ENCODE data around the gene SPTBN2. TPM values are rescaled to one million over a fixed set of nuclear protein-coding genes. Genes with fewer than 3 reads are reported as not detected.
A peak's percentile ranks its signal among the peaks of the same experiment; 100 is the strongest.
"Not testable (repeated sequence)": the region's sequence is repeated elsewhere in the genome, so short reads cannot be mapped to it uniquely, and the experiment has no call there.

The SPTBN2 gene
- total RNA-seq, 1 donor from 2014 or later = 1.7 TPM

- intact Hi-C loops (cut with DNase I) = no loop called here
- DNase-seq (ENCODE audit: low spot score) = no peak
Observed at GRCh38 chr11:66725647-66726046, 3.4 kb downstream of the SPTBN2 start.

- intact Hi-C loops (cut with DNase I) = no loop called here
- no peak for DNase-seq (ENCODE audit: low spot score)
Observed at GRCh38 chr11:66725114-66725513, 3.9 kb downstream of the SPTBN2 start.

- DNase-seq (ENCODE audit: low spot score); intact Hi-C loops (cut with DNase I): not testable (repeated sequence)
Observed at GRCh38 chr11:66724167-66724566, 4.8 kb downstream of the SPTBN2 start.

GRCh38 chr11:66723693-66724092 lies 5.3 kb downstream of the SPTBN2 start:
- intact Hi-C loops (cut with DNase I) = no loop called here
- peak; percentile 26 for DNase-seq (ENCODE audit: low spot score)

GRCh38 chr11:66722745-66723651 lies 6.0 kb downstream of the SPTBN2 start:
- intact Hi-C loops (cut with DNase I) = no loop called here
- DNase-seq (ENCODE audit: low spot score) = no peak

GRCh38 chr11:66721939-66722338 lies 7.1 kb downstream of the SPTBN2 start:
- intact Hi-C loops (cut with DNase I) = no loop called here
- no peak for DNase-seq (ENCODE audit: low spot score)

- DNase-seq (ENCODE audit: low spot score) = no peak
- intact Hi-C loops (cut with DNase I) = no loop called here
Observed at GRCh38 chr11:66720899-66721470, 8.0 kb downstream of the SPTBN2 start.

- no peak for DNase-seq (ENCODE audit: low spot score)
- intact Hi-C loops (cut with DNase I) = no loop called here
Observed at GRCh38 chr11:66720223-66720898, 8.7 kb downstream of the SPTBN2 start.

- DNase-seq (ENCODE audit: low spot score) = no peak
- intact Hi-C loops (cut with DNase I) = no loop called here
Observed at GRCh38 chr11:66719111-66719872, 9.7 kb downstream of the SPTBN2 start.

- intact Hi-C loops (cut with DNase I) = no loop called here
- no peak for DNase-seq (ENCODE audit: low spot score)
Observed at GRCh38 chr11:66718320-66718971, 10.6 kb downstream of the SPTBN2 start.

GRCh38 chr11:66717925-66718319 lies 11.1 kb downstream of the SPTBN2 start:
- intact Hi-C loops (cut with DNase I) = no loop called here
- DNase-seq (ENCODE audit: low spot score) = no peak

- DNase-seq (ENCODE audit: low spot score) = no peak
- intact Hi-C loops (cut with DNase I) = no loop called here
Observed at GRCh38 chr11:66716996-66717395, 12.0 kb downstream of the SPTBN2 start.

GRCh38 chr11:66715346-66716085 lies 13.5 kb downstream of the SPTBN2 start:
- intact Hi-C loops (cut with DNase I) = no loop called here

GRCh38 chr11:66713746-66714480 lies 15.1 kb downstream of the SPTBN2 start:
- DNase-seq (ENCODE audit: low spot score) = no peak
- intact Hi-C loops (cut with DNase I) = no loop called here

More at GRCh38 chr11:66715346-66716085, 13.5 kb downstream of the SPTBN2 start:
- DNase-seq (ENCODE audit: low spot score) = no peak

- intact Hi-C loops (cut with DNase I) = no loop called here
- no peak for DNase-seq (ENCODE audit: low spot score)
Observed at GRCh38 chr11:66710384-66710930, 18.6 kb downstream of the SPTBN2 start.

- intact Hi-C loops (cut with DNase I) = no loop called here
- no peak for DNase-seq (ENCODE audit: low spot score)
Observed at GRCh38 chr11:66708701-66709100, 20.3 kb downstream of the SPTBN2 start.

GRCh38 chr11:66708094-66708493 lies 20.9 kb downstream of the SPTBN2 start:
- DNase-seq (ENCODE audit: low spot score) = no peak
- intact Hi-C loops (cut with DNase I) = no loop called here

- no peak for DNase-seq (ENCODE audit: low spot score)
- intact Hi-C loops (cut with DNase I) = no loop called here
Observed at GRCh38 chr11:66707486-66707885, 21.5 kb downstream of the SPTBN2 start.
